Uterus (tissue), 2 donors: Measurements from ENCODE around the gene TMEM132C.

Experiments used
- POLR2A ChIP-seq, 2 donors: fragments of 450-650 bp; IDR thresholded peaks; one replicate each; pipeline ENCODE4 v1.6.1; 2016; ENCODE audit warnings: antibody characterized with exemption in 2 of 2, mild to moderate bottlenecking in 1 of 2, moderate library complexity in 1 of 2
- TF ChIP-seq, protein P1 (sequence below), 4 experiments: fragments of 200-600 bp in 2 of 4; fragments of 450-650 bp in 2 of 4; sonication (generic) in 2 of 4; IDR thresholded peaks; one replicate each; pipeline ENCODE4 v1.5.1; 2016 to 2019; ENCODE audit warnings: antibody characterized with exemption in 4 of 4, mild to moderate bottlenecking in 2 of 4, moderate library complexity in 1 of 4

DNA sequence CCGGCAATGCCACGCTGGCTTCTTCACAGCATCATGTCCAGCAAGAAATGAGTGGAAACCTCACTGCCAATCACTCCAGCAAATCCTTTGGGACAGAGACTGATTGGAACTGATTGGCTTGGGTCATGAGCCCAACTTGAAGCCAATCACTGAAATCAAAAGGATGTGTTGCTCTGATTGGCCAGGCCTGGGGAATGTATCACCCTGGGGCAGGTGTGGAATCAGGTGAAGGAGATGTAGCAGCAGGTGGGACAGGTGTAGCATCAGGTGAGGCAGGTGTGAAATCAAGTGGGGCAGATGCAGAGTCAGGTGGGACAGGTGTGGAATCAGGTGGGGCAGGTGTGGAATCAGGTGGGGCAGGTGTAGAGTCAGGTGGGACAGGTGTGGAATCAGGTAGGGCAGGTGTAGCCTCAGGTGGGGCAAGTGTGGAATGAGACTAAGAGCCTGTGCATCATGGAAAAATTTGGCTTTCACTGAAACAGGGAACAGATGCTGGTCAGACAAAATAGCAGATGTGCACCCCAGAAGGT is 350.4 kb downstream of the TMEM132C start:
- TF ChIP-seq, protein P1, sequence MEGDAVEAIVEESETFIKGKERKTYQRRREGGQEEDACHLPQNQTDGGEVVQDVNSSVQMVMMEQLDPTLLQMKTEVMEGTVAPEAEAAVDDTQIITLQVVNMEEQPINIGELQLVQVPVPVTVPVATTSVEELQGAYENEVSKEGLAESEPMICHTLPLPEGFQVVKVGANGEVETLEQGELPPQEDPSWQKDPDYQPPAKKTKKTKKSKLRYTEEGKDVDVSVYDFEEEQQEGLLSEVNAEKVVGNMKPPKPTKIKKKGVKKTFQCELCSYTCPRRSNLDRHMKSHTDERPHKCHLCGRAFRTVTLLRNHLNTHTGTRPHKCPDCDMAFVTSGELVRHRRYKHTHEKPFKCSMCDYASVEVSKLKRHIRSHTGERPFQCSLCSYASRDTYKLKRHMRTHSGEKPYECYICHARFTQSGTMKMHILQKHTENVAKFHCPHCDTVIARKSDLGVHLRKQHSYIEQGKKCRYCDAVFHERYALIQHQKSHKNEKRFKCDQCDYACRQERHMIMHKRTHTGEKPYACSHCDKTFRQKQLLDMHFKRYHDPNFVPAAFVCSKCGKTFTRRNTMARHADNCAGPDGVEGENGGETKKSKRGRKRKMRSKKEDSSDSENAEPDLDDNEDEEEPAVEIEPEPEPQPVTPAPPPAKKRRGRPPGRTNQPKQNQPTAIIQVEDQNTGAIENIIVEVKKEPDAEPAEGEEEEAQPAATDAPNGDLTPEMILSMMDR (IDR thresholded peaks at IDR 0.05): no peak
- TF ChIP-seq POLR2A (IDR thresholded peaks at IDR 0.05): no peak
